ENCODE measurements around the gene SHISA5. TPM values are rescaled to one million over a fixed set of nuclear protein-coding genes. Genes with fewer than 3 reads are reported as not detected.
A peak's percentile ranks its signal among the peaks of the same experiment; 100 is the strongest.

The SHISA5 gene
- total RNA-seq, 1 experiment from 2014 or later = 137 TPM

DNA sequence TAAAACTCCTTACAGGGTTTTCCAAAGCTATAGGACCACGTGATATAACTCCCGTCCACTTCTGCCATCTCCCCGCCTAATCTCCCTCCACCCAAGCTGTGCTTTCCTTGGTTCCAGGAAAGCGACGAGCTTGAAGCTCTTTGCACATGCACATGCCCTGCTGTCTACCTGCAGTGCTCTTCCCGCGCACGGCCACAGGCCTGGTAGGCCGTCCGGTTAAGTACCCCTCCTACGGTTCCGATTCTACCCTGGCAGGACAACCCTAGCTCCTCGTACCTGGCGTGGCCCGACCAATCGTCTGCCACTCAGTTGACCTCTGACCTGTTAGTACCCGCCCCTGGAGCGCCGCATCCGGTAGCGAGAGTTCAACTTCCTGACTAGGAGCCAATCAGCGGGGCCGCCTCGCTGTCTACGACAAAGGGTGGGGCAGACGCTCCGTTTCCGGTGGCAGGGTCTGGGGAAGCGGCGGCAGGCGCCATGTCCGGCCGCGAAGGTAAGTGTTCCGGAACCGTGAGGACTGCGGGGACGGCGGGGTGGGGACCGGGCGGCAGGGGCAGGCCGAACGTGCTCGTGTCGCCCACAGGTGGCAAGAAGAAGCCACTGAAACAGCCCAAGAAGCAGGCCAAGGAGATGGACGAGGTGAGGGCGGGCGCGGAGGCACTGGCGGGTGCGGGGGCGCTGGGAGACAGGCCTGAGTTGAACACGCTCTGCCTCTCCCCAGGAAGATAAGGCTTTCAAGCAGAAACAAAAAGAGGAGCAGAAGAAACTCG is 64.0 kb downstream of the SHISA5 start, which contains the start of the genes CCDC51 and TMA7 (continued):
- TF ChIP-seq, protein P1, sequence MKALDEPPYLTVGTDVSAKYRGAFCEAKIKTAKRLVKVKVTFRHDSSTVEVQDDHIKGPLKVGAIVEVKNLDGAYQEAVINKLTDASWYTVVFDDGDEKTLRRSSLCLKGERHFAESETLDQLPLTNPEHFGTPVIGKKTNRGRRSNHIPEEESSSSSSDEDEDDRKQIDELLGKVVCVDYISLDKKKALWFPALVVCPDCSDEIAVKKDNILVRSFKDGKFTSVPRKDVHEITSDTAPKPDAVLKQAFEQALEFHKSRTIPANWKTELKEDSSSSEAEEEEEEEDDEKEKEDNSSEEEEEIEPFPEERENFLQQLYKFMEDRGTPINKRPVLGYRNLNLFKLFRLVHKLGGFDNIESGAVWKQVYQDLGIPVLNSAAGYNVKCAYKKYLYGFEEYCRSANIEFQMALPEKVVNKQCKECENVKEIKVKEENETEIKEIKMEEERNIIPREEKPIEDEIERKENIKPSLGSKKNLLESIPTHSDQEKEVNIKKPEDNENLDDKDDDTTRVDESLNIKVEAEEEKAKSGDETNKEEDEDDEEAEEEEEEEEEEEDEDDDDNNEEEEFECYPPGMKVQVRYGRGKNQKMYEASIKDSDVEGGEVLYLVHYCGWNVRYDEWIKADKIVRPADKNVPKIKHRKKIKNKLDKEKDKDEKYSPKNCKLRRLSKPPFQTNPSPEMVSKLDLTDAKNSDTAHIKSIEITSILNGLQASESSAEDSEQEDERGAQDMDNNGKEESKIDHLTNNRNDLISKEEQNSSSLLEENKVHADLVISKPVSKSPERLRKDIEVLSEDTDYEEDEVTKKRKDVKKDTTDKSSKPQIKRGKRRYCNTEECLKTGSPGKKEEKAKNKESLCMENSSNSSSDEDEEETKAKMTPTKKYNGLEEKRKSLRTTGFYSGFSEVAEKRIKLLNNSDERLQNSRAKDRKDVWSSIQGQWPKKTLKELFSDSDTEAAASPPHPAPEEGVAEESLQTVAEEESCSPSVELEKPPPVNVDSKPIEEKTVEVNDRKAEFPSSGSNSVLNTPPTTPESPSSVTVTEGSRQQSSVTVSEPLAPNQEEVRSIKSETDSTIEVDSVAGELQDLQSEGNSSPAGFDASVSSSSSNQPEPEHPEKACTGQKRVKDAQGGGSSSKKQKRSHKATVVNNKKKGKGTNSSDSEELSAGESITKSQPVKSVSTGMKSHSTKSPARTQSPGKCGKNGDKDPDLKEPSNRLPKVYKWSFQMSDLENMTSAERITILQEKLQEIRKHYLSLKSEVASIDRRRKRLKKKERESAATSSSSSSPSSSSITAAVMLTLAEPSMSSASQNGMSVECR (CRISPR knock-in tag; IDR thresholded peaks at IDR 0.05; ENCODE audit: borderline replicate concordance) = peak; percentile 18; the same call in 1 of the 2 replicates
- TF ChIP-seq ZBTB21 (CRISPR knock-in tag; IDR thresholded peaks at IDR 0.05; ENCODE audit: borderline replicate concordance) (peak; percentile 82; the same call in 1 of the 2 replicates), ATF1 (CRISPR knock-in tag; IDR thresholded peaks at IDR 0.05) (peak; percentile 92), NFYB (CRISPR knock-in tag; conservative IDR thresholded peaks at IDR 0.05; ENCODE audit: low read depth) (peak; percentile 90)
- TF ChIP-seq, protein P2, sequence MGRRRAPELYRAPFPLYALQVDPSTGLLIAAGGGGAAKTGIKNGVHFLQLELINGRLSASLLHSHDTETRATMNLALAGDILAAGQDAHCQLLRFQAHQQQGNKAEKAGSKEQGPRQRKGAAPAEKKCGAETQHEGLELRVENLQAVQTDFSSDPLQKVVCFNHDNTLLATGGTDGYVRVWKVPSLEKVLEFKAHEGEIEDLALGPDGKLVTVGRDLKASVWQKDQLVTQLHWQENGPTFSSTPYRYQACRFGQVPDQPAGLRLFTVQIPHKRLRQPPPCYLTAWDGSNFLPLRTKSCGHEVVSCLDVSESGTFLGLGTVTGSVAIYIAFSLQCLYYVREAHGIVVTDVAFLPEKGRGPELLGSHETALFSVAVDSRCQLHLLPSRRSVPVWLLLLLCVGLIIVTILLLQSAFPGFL (CRISPR knock-in tag; IDR thresholded peaks at IDR 0.05; ENCODE audit: borderline replicate concordance) = no peak

DNA sequence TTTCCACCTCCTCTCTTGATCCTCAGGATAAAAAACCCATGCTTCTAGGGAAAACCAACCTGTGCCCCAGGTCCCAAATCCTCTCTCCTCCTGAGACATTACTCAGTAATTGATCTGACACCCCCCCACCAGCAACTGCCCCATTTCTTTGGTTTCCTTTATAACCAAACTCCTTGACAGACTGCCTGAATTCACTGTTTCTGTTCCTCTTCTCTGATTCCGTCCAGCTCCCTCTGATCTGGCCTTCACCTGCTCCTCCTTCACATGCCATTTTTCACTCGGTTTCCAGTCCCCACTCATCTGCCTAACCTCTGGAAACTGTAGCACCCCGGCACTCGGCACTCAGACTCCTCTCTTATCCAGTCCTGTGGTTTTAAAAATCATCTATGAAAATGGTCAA is 66.2 kb downstream of the SHISA5 start:
- no peak overlapping the region for H3K4me3 Mint-ChIP-seq
- no peak overlapping the region for H3K27ac Mint-ChIP-seq
- TF ChIP-seq ZBTB21 (CRISPR knock-in tag; IDR thresholded peaks at IDR 0.05; ENCODE audit: borderline replicate concordance) (no peak), TEAD1 (CRISPR knock-in tag; IDR thresholded peaks at IDR 0.05) (no peak), KAT7 (CRISPR knock-in tag; IDR thresholded peaks at IDR 0.05; ENCODE audit: borderline replicate concordance) (no peak), RELA (CRISPR knock-in tag; IDR thresholded peaks at IDR 0.05; ENCODE audit: borderline replicate concordance) (no peak), TP53 (CRISPR knock-in tag; IDR thresholded peaks at IDR 0.05) (no peak), TEAD4 (CRISPR knock-in tag; IDR thresholded peaks at IDR 0.05) (no peak), RORB (CRISPR knock-in tag; IDR thresholded peaks at IDR 0.05) (no peak)
- TF ChIP-seq, protein P3, sequence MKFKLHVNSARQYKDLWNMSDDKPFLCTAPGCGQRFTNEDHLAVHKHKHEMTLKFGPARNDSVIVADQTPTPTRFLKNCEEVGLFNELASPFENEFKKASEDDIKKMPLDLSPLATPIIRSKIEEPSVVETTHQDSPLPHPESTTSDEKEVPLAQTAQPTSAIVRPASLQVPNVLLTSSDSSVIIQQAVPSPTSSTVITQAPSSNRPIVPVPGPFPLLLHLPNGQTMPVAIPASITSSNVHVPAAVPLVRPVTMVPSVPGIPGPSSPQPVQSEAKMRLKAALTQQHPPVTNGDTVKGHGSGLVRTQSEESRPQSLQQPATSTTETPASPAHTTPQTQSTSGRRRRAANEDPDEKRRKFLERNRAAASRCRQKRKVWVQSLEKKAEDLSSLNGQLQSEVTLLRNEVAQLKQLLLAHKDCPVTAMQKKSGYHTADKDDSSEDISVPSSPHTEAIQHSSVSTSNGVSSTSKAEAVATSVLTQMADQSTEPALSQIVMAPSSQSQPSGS (CRISPR knock-in tag; IDR thresholded peaks at IDR 0.05; ENCODE audit: borderline replicate concordance, low read depth) = no peak
- TF ChIP-seq, protein P4, sequence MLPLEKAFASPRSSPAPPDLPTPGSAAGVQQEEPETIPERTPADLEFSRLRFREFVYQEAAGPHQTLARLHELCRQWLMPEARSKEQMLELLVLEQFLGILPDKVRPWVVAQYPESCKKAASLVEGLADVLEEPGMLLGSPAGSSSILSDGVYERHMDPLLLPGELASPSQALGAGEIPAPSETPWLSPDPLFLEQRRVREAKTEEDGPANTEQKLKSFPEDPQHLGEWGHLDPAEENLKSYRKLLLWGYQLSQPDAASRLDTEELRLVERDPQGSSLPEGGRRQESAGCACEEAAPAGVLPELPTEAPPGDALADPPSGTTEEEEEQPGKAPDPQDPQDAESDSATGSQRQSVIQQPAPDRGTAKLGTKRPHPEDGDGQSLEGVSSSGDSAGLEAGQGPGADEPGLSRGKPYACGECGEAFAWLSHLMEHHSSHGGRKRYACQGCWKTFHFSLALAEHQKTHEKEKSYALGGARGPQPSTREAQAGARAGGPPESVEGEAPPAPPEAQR (CRISPR knock-in tag; IDR thresholded peaks at IDR 0.05) = no peak
- TF ChIP-seq, protein P1 (CRISPR knock-in tag; IDR thresholded peaks at IDR 0.05; ENCODE audit: borderline replicate concordance) = no peak
- TF ChIP-seq, protein P5, sequence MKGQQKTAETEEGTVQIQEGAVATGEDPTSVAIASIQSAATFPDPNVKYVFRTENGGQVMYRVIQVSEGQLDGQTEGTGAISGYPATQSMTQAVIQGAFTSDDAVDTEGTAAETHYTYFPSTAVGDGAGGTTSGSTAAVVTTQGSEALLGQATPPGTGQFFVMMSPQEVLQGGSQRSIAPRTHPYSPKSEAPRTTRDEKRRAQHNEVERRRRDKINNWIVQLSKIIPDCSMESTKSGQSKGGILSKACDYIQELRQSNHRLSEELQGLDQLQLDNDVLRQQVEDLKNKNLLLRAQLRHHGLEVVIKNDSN (CRISPR knock-in tag; IDR thresholded peaks at IDR 0.05) = no peak
- TF ChIP-seq, protein P6, sequence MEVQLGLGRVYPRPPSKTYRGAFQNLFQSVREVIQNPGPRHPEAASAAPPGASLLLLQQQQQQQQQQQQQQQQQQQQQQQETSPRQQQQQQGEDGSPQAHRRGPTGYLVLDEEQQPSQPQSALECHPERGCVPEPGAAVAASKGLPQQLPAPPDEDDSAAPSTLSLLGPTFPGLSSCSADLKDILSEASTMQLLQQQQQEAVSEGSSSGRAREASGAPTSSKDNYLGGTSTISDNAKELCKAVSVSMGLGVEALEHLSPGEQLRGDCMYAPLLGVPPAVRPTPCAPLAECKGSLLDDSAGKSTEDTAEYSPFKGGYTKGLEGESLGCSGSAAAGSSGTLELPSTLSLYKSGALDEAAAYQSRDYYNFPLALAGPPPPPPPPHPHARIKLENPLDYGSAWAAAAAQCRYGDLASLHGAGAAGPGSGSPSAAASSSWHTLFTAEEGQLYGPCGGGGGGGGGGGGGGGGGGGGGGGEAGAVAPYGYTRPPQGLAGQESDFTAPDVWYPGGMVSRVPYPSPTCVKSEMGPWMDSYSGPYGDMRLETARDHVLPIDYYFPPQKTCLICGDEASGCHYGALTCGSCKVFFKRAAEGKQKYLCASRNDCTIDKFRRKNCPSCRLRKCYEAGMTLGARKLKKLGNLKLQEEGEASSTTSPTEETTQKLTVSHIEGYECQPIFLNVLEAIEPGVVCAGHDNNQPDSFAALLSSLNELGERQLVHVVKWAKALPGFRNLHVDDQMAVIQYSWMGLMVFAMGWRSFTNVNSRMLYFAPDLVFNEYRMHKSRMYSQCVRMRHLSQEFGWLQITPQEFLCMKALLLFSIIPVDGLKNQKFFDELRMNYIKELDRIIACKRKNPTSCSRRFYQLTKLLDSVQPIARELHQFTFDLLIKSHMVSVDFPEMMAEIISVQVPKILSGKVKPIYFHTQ (CRISPR knock-in tag; IDR thresholded peaks at IDR 0.05) = no peak
- ATAC-seq (no peak), DNase-seq (ENCODE audit: low spot score) (no peak)
- POLR2A ChIA-PET = no interaction called here
- CTCF ChIA-PET = interaction anchor here (2.8 kb wide), 1 partner anchor 36 kb away, joined by 378 read pairs; no protein-coding TSS in a partner anchor
- no peaks in the 10 kb centered on the region for H3K27me3 Mint-ChIP-seq (ENCODE audit: low read depth)
- peaks cover 39% of the 10 kb centered on the region for H3K36me3 Mint-ChIP-seq
- H3K9me3 Mint-ChIP-seq = no peaks in the 10 kb centered on the region
- H3K4me1 Mint-ChIP-seq = peaks cover 22% of the 10 kb centered on the region
